ENCODE measurements around the gene AK5.

DNA sequence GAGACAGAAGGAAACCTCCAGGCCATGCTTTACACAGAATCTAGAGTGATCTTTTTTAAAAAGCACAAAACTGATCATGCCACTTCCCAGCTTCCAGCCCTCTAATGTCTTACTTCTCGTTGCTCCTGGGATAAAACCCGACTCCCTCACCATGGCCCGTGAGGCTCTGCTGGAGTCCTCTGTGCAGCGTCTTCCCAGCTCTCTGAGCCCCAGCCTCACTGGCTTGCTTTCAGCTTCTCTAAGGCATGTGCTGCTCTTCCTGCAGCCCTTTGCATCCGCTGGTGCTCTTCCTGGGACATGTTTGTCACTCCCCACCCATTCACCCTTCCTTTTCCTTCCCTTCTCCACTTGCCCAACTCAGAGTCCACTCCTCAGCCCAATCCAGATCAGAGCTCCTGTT, 184.1 kb downstream of the AK5 start:
- TF ChIP-seq, protein P1, sequence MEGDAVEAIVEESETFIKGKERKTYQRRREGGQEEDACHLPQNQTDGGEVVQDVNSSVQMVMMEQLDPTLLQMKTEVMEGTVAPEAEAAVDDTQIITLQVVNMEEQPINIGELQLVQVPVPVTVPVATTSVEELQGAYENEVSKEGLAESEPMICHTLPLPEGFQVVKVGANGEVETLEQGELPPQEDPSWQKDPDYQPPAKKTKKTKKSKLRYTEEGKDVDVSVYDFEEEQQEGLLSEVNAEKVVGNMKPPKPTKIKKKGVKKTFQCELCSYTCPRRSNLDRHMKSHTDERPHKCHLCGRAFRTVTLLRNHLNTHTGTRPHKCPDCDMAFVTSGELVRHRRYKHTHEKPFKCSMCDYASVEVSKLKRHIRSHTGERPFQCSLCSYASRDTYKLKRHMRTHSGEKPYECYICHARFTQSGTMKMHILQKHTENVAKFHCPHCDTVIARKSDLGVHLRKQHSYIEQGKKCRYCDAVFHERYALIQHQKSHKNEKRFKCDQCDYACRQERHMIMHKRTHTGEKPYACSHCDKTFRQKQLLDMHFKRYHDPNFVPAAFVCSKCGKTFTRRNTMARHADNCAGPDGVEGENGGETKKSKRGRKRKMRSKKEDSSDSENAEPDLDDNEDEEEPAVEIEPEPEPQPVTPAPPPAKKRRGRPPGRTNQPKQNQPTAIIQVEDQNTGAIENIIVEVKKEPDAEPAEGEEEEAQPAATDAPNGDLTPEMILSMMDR (IDR thresholded peaks at IDR 0.05): no peak
- no peak for TF ChIP-seq POLR2A (IDR thresholded peaks at IDR 0.05)

Measured in prostate gland (tissue), 2 donors.